HEK293 (cell line): ENCODE results near the gene ZBTB17.

Experiments
- CTCF ChIP-seq: fragments of 450-650 bp; formaldehyde crosslinking; IDR thresholded peaks from 2 replicates; pipeline ENCODE4 v1.5.1; 2016; ENCODE audit warnings: missing biosample characterization, missing genetic modification characterization
- GLI4 ChIP-seq: fragments of 450-650 bp; formaldehyde crosslinking; IDR thresholded peaks from 2 replicates; pipeline ENCODE4 v1.5.1; 2016; ENCODE audit warnings: missing biosample characterization, missing genetic modification characterization
- ZBTB10 ChIP-seq: fragments of 450-650 bp; formaldehyde crosslinking; IDR thresholded peaks from 2 replicates; pipeline ENCODE4 v1.5.1; 2016; ENCODE audit warnings: missing biosample characterization, missing genetic modification characterization
- ZFP3 ChIP-seq: fragments of 450-650 bp; formaldehyde crosslinking; IDR thresholded peaks from 2 replicates; pipeline ENCODE4 v1.5.1; 2016; ENCODE audit warnings: low read depth, missing biosample characterization, missing genetic modification characterization
- ZNF701 ChIP-seq: fragments of 450-650 bp; formaldehyde crosslinking; IDR thresholded peaks from 2 replicates; pipeline ENCODE4 v1.5.1; 2016; ENCODE audit warnings: missing biosample characterization, missing genetic modification characterization
- ZSCAN16 ChIP-seq: fragments of 450-650 bp; formaldehyde crosslinking; IDR thresholded peaks from 2 replicates; pipeline ENCODE4 v1.5.1; 2016; ENCODE audit warnings: missing biosample characterization, missing genetic modification characterization

GRCh38 chr1:15968172-15968571 lies 7.7 kb downstream of the ZBTB17 start:
- TF ChIP-seq ZSCAN16 (tag by site-specific recombination) (no peak), ZBTB10 (tag by site-specific recombination) (no peak), ZNF701 (tag by site-specific recombination) (no peak), CTCF (tag by site-specific recombination) (no peak), GLI4 (tag by site-specific recombination) (no peak), ZFP3 (tag by site-specific recombination) (no peak)
